ENCODE results near the gene TRPC4AP.
"Not testable (repeated sequence)": the region's sequence is repeated elsewhere in the genome, so short reads cannot be mapped to it uniquely, and the experiment has no call there.

TRPC4AP gene

GRCh38 chr20:35104685-35105295, 12.2 kb upstream of the TRPC4AP start:
- DNase-seq (ENCODE audit: insufficient read length, low spot score) (no peak), FAIRE-seq (no peak)

DNA sequence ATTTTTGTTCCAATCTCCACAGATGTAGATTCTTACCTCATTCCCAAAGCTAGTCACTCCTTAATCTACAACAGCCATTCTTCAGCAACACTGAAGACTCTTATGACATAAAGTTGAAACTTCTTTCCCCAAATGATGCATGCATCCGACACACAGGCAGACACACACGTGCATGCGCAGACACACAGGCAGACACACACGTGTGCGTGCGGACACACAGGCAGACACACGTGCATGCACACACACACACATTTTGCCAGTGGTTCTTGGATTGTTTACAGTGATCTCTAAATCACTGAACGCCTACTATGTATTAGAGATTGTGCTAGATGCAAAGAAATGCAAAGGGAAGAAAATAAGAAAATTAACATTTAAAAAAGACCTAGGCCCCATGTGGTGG, 9.0 kb upstream of the TRPC4AP start:
- DNase-seq (ENCODE audit: insufficient read length, low spot score) (no peak), FAIRE-seq (peak; percentile 26)

- DNase-seq (ENCODE audit: insufficient read length, low spot score), result peak; percentile 54
- FAIRE-seq, result no peak
Observed at GRCh38 chr20:35093267-35093884, 769 bp upstream of the TRPC4AP start.

GRCh38 chr20:35091816-35092523, 637 bp downstream of the TRPC4AP start:
- DNase-seq (ENCODE audit: insufficient read length, low spot score) (no peak), FAIRE-seq (no peak)

- FAIRE-seq, result no peak
- DNase-seq (ENCODE audit: insufficient read length, low spot score), result no peak
Observed at GRCh38 chr20:35088231-35089145, 4.1 kb downstream of the TRPC4AP start.

- DNase-seq (ENCODE audit: insufficient read length, low spot score), result no peak
- FAIRE-seq, result no peak
Observed at GRCh38 chr20:35087791-35088190, 4.8 kb downstream of the TRPC4AP start.

DNA sequence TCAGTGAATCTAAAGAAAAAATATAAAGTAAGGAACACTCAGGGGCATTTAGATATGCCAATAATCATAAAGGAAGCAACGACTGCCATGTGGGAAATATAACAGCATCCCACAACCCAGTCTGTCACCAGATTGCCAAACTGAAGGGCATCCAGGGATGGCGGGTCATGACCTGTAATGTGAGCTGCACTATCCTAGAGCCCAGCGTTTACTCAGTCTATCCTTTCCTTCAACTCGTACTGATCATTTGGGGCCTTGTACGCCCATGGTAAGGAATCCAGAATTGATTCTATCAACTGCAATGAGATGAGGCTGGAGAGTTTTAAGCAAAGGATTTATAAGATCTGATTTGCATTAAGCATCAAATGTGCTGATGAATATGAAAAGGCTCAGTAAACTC, 5.3 kb downstream of the TRPC4AP start:
- no peak for FAIRE-seq
- DNase-seq (ENCODE audit: insufficient read length, low spot score), result no peak

DNA sequence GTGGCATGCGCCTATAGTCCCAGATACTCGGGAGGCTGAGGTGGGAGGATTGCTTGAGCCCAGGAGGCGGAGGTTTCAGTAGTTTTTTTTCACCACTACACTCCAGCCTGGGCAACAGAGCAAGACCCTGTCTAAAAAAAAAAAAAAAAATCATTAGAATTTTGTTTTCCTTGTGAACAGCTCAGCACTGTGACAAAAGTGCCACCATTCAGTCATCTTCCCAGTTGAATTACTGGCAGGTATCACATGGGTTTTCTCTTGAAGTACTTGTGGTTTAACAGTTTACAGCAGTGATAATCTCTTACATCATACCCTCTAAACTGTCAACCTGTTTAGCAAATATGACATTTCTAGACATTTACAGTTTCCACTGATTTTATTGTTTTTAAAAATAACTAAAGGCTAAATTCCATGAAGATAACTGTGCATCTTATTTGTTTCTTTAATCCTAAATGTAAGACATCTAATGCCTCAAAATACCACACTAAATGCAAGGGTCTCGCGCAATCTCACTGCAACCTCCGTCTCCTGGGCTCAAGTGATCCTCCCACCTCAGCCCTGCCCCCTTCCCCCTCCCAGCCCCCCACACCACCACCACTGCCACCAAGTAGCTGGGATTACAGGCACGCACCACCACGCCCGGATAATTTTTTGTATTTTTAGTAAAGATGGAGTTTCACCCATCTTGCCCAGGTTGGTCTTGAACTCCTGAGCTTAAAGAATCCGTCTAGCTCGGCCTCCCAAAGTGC, 7.0 kb downstream of the TRPC4AP start:
- no peak for DNase-seq (ENCODE audit: insufficient read length, low spot score)
- no peak for FAIRE-seq

DNA sequence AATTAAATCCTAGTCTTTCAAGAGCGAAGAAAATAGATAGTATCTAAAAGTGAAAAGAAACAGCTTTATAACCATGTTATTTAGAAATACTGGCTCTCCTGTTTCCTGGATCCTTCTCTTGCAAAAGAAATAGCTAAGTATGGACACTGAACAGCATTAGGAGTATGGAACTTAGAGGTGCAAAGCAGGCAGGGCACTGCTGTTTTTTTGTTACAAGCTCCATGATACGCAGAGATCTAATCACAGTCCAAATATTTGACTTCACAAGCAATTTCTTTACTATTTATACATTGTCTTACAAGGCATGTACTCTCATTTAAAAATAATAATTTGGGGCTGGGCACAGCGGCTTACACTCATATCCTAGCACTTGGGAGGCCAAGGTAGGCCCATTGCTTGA, 7.6 kb downstream of the TRPC4AP start:
- FAIRE-seq, result no peak
- DNase-seq (ENCODE audit: insufficient read length, low spot score), result no peak

- not testable (repeated sequence) for FAIRE-seq; DNase-seq (ENCODE audit: insufficient read length, low spot score)
Observed at GRCh38 chr20:35080348-35080642, 12.3 kb downstream of the TRPC4AP start.

DNA sequence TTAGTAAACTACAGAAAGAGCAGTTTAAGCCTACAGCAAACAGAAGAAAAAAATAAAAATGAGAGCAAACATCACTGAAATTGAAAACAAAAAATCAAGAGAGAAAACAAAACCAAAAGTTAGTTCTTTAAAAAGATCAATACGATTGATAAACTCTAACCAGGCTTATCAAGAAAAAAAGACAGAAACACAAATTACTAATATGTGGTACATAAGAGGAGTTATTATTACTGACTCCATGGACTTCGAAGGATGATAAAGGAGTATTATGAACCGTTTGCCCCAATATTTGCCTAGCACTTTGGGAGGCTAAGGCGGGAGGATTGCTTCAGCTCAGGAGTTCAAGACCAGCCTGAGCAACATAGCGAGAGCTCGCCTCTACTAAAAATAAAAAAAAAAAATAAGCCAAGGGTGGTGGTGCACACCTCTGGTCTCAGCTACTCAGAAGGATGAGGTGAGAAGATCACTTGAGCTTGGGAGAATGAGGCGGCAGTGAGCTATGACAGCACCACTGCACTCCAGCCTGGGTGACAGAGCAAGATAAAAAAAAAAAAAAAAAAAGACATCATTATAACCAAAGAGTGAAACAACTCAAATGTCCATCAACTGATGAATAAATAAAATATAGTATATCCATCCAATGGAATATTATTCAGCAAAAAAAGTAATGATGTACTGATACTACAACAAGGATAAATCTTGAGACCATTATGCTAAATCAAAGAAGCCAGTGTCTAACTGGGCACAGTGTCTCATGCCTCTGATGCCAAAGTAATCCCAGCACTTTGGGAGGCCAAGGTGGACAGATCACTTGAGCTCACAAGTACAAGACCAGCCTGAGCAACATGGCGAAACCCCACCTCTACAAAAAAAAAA, 12.9 kb downstream of the TRPC4AP start:
- DNase-seq (ENCODE audit: insufficient read length, low spot score), result no peak
- no peak for FAIRE-seq

GRCh38 chr20:35077872-35078271, 14.7 kb downstream of the TRPC4AP start:
- DNase-seq (ENCODE audit: insufficient read length, low spot score) (no peak), FAIRE-seq (no peak)

- DNase-seq (ENCODE audit: insufficient read length, low spot score) (no peak), FAIRE-seq (no peak)
Observed at GRCh38 chr20:35077341-35077740, 15.3 kb downstream of the TRPC4AP start.

GRCh38 chr20:35071436-35072153, 21.0 kb downstream of the TRPC4AP start:
- FAIRE-seq; DNase-seq (ENCODE audit: insufficient read length, low spot score): not testable (repeated sequence)

DNA sequence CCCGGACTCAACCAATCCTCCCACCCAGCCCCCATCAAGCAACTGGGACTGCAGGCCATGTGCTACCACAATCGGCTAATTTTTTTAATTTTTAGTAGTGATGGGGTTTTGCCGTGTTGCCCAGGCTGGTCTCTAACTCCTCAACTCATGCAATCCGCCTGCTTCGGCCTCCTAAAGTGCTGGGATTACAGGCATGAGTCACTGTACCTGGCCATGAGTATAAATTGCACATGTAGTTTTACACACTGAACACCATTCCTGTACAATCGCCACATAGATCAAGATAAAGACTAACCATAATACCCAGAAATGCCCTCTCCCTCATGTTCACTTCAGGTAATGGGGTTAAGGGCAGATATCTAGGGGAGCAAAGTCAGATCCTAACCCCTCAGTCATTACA, 26.4 kb downstream of the TRPC4AP start:
- no peak for FAIRE-seq
- DNase-seq (ENCODE audit: insufficient read length, low spot score), result no peak

DNA sequence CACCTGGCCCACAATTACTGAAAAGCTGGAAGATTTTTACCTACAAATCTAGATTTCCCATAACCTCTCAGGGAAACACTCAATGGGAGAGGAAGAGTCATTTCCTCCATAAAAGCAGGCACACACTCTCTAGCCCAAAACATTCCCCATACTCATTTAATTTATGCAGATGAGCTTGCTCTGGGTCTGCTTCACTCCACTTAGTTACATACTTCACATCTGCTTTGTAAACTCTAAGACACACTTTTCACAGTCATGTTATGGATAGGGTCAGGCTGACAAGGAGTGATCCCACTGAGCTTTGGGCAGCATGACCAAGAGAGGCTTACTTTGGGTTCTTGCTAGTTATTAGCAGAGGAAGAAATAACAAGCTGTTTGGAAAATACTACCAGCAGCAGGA, 27.4 kb downstream of the TRPC4AP start:
- FAIRE-seq (no peak), DNase-seq (ENCODE audit: insufficient read length, low spot score) (no peak)

DNA sequence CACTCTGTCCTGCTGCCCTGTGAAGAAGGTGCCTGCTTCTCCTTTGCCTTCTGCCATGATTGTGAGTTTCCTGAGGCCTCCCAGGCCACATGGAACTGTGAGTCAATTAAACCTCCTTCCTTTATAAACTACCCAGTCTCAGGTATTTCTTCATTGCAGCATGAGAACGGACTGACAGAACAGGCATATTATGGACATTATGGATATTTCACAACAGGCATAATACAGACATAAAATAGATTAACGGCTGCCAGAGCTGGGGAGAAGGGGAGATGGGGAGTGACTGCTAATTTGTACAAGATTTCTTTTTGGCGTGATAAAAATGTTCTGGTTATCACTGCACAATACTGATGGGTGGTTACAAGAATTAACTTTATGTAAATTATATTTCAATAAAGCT, 29.4 kb downstream of the TRPC4AP start:
- DNase-seq (ENCODE audit: insufficient read length, low spot score), result no peak
- no peak for FAIRE-seq

DNA sequence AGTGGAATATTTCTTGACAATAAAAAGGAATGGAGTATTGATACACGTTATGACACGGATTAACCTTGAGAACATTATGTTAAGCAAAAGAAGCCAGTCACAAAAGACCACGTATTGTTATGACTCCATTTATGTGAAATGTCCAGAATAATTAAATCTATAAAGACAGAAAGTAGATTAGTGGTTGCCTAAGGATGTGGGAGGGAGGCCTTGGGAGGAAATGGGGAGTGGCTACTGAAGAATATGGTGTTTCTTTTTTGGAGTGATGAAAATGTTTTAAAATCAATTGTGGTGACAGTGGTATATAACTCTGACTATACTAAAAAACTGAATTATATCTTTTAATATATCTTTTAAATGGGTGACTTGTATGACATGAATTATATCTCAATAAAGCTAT, 30.1 kb downstream of the TRPC4AP start:
- DNase-seq (ENCODE audit: insufficient read length, low spot score) (no peak), FAIRE-seq (no peak)

DNA sequence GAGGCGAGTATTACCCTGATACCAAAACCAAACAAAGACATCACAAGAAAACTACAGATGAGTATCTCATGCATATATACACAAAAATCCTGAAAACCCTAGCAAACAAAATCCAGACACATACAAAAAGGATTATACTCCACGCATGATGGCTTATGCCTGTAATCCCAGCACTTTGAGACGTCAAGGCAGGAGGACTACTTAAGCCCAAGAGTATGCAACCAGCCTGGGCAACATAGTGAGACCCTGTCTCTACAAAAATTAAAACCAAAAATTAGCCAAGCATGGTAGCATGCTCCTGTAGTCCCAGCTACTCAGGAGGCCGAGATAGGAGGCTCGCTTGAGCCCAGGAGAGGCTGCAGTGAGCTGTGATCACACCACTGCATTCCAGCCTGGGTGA, 32.4 kb downstream of the TRPC4AP start:
- FAIRE-seq, result no peak
- DNase-seq (ENCODE audit: insufficient read length, low spot score), result no peak
